GM10266 (cell line): ENCODE measurements around the gene BRIP1.

Experiments used
- DNase-seq: peaks from one replicate; pipeline ENCODE4 v3.0.0; 2012; ENCODE audit errors: extremely low spot score
- TF ChIP-seq, protein P1 (sequence below): IDR thresholded peaks from 2 replicates; pipeline ENCODE4 v1.5.1; 2012; ENCODE audit warnings: mild to moderate bottlenecking, low read depth; ENCODE audit not compliant: control insufficient read depth, insufficient read depth; ENCODE audit errors: missing control alignments

BRIP1 gene

DNA sequence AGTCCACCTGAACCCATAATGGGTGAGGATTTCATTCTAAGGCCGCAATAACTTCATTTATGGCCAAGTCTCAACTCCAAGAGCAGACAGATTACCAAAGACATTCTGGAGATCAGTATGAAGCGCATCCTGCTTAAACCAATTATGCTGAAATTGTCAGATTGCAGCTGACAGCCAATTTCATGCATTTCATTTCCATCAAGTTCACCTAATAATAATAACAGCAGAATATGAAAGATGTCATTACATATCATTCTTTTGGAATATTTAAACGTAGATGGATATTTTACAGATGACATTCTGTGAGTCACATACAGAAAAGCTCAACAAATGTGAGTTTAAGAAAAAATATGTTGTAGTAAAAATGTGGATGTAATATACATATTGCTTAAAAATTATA lies 217.4 kb downstream of the BRIP1 start:
- TF ChIP-seq, protein P1, sequence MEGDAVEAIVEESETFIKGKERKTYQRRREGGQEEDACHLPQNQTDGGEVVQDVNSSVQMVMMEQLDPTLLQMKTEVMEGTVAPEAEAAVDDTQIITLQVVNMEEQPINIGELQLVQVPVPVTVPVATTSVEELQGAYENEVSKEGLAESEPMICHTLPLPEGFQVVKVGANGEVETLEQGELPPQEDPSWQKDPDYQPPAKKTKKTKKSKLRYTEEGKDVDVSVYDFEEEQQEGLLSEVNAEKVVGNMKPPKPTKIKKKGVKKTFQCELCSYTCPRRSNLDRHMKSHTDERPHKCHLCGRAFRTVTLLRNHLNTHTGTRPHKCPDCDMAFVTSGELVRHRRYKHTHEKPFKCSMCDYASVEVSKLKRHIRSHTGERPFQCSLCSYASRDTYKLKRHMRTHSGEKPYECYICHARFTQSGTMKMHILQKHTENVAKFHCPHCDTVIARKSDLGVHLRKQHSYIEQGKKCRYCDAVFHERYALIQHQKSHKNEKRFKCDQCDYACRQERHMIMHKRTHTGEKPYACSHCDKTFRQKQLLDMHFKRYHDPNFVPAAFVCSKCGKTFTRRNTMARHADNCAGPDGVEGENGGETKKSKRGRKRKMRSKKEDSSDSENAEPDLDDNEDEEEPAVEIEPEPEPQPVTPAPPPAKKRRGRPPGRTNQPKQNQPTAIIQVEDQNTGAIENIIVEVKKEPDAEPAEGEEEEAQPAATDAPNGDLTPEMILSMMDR: no peak
- DNase-seq: no peak

DNA sequence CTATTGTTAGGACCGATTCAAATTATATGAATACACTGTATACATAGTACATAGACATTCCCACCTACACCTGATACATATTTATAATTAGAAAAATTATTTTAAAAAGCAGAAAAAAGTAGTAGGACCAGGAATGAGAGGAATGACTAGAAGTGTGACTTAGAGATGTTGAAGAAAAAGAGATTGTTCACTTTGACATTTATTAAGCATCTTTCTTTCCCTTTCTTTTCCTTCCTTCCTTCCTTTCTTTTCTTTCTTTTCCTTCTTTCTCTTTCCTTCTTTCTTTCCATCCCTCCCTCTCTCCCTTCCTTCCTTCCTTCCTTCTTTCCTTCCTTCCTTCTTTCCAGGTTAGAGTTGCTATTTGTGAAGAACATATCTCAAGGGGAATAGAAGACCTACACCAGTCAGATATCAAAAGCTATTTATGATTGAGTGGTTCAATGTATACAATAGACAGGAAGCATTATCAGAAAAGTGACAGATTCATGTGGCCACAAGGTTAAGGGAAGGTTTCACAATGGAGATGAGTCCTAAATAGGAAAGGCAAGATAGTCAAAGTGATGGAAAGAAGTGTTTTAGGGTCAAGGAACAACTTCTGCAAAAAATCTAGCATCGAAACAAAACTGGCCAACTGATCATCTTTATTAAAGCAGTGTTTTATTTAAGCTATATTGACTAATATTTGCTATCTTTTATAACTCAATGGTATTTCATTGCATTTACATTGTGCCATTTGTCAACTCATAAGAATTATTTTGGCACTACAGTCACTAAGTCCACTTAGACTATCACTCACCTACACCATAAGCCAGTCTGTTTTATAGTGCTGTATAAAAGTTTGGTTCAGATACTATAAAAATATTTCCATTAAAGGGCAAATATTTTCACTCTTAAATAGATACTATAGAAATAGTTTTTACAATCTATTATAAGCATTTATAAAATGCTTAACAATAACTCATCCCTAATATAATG lies 218.2 kb downstream of the BRIP1 start:
- TF ChIP-seq, protein P1: no peak
- no peak for DNase-seq

DNA sequence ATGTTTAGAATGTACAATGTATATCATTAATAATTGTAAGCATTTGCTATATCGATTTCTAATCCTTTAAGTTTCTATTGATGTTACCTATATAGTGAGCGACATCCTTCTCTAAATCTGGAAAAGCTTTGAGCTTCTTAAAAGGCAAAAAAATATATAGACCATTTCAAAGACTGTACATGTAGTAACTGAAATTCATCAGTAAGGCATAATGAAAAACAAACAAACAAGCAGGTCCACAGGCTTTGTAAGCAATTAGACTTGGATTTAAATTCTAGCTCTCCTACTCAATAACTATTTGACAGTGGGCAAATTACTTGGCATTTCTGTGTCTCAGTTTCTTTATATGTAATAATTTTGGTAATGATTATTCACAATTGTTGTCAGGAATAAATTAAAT lies 220.6 kb downstream of the BRIP1 start:
- TF ChIP-seq, protein P1: no peak
- DNase-seq: no peak

DNA sequence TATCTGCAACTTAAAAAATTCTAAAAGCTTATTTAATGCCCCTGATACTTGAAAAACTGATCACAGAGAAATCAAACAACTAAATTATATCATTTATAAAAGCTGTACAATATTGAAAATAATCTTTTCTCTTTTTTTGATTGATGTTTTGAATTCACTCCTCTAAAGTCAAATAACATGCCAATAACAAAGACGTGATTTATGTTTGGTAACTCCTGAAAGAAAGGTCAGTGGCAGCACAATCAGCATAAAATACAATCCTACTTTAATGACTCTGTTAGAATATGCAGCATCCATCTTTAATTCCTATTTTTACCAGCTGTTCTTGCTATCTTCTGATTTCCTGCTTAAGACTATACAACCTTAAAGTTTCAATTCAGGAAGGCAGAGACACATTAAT lies 221.6 kb downstream of the BRIP1 start:
- no peak for DNase-seq
- TF ChIP-seq, protein P1: no peak

DNA sequence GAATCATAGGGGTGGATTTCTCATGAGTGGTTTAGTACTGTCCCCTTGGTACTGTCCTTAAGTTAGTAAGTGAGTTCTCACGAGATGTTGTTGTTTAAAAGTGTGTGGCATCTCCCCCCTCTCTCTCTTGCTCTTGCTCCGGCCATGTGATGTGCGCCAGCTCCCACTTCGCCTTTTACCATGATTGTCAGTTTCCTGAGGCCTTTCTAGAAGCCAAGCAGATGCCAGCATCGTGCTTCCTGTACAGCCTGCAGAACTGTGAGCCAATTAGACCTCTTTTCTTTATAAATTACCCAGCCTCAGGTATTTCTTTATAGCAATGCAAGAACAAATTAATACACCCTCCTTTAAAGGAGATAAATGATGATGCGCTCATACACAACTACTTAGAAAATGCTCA lies 222.2 kb downstream of the BRIP1 start:
- no peak for DNase-seq
- TF ChIP-seq, protein P1: no peak

DNA sequence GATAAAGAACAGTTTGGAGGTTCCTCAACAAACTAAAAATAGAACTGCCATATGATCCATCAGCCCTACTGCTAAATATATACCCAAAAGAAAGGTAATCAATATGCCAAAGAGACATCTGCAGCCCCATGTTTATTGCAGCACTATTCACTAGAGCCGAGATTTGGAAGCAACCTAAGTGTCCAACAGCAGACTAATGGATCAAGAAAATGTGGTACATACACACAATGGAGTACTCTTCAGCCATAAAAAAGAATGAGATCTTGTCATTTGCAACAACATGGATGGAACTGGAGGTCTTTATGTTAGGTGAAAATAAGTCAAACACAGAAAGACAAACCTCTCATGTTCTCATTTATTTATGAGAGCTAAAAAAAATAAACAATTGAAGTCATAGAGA lies 223.5 kb downstream of the BRIP1 start:
- DNase-seq: no peak
- TF ChIP-seq, protein P1: no peak

DNA sequence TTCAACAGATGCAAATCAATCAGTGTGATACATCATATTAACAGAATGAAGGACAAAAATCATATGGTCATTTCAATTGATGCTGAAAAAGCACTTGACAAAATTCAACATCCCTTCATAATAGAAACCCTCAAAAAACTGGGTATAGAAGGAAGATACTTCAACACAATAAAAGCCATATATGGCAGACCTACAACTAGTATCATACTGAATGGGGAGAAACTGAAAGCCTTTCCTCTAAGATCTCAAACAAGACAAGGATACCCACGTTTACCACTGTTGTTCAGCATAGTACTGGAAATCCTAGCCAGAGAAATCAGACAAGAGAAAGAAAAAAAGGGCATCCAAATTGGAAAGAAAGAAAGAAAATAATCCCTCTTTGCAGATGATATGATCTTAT lies 225.2 kb downstream of the BRIP1 start:
- no peak for DNase-seq
- TF ChIP-seq, protein P1: no peak
